Keratinocyte (primary cell): Measurements from ENCODE around the gene VSIG10L2. TPM values are rescaled to one million over a fixed set of nuclear protein-coding genes. Genes with fewer than 3 reads are reported as not detected.

ENCODE experiments used
- DNase-seq: peaks from one replicate; pipeline ENCODE4 v3.0.0-alpha.2; 2011; ENCODE audit warnings: low read depth, missing footprints, low spot score
- FAIRE-seq: peaks from 2 replicates; lab custom pipeline; 2011; peaks lifted over from hg19 to GRCh38; lab: Jason Lieb, UNC
- H2AFZ ChIP-seq: 2 replicates; pipeline ENCODE4 v1.6.0; 2012; ENCODE audit warnings: low read length, control low read depth, inconsistent platforms; ENCODE audit not compliant: control insufficient read depth
- H3K27ac ChIP-seq: 2 replicates; pipeline ENCODE4 v1.5.1; 2011; ENCODE audit warnings: low read length; ENCODE audit not compliant: control insufficient read depth, insufficient read depth
- H3K27me3 ChIP-seq: 3 replicates; pipeline ENCODE4 v1.6.0; 2011; ENCODE audit warnings: low read length; ENCODE audit not compliant: control insufficient read depth, insufficient read depth; ENCODE audit errors: extremely low read depth
- H3K36me3 ChIP-seq, 2 experiments: 2 replicates in 1 of 2; 3 replicates in 1 of 2; pipeline ENCODE4 v1.5.1; 2011; ENCODE audit warnings: low read length in 2 of 2, mild to moderate bottlenecking in 1 of 2; ENCODE audit not compliant: control insufficient read depth in 2 of 2, insufficient read depth in 2 of 2; ENCODE audit errors: extremely low read depth in 1 of 2
- H3K4me1 ChIP-seq: 3 replicates; pipeline ENCODE4 v1.5.1; 2011; ENCODE audit warnings: low read length; ENCODE audit not compliant: control insufficient read depth, insufficient read depth; ENCODE audit errors: extremely low read depth
- H3K4me2 ChIP-seq: 3 replicates; pipeline ENCODE4 v1.6.0; 2011; ENCODE audit warnings: low read depth, low read length; ENCODE audit not compliant: control insufficient read depth, insufficient read depth; ENCODE audit errors: extremely low read depth
- H3K4me3 ChIP-seq, 3 experiments: fragments of 200-600 bp in 1 of 3; sonication (generic) in 1 of 3; 2 replicates in 2 of 3; 3 replicates in 1 of 3; pipeline ENCODE4 v1.5.1; 2011 to 2016; ENCODE audit warnings: low read length in 3 of 3, mild to moderate bottlenecking in 3 of 3, control low read depth in 2 of 3, inconsistent platforms in 1 of 3, low read depth in 1 of 3, mixed read lengths in 1 of 3, mixed run types in 1 of 3, moderate library complexity in 1 of 3; ENCODE audit not compliant: control insufficient read depth in 2 of 3, insufficient read depth in 2 of 3; ENCODE audit errors: extremely low read depth in 1 of 3
- H3K79me2 ChIP-seq: 2 replicates; pipeline ENCODE4 v1.6.0; 2012; ENCODE audit warnings: low read length; ENCODE audit not compliant: control insufficient read depth, insufficient read depth
- H3K9ac ChIP-seq: 3 replicates; pipeline ENCODE4 v1.6.0; 2011; ENCODE audit warnings: low read length; ENCODE audit not compliant: control insufficient read depth, insufficient read depth; ENCODE audit errors: extremely low read depth
- H3K9me1 ChIP-seq: 3 replicates; pipeline ENCODE4 v1.6.0; 2011; ENCODE audit warnings: low read length; ENCODE audit not compliant: control insufficient read depth, insufficient read depth; ENCODE audit errors: extremely low read depth
- H3K9me3 ChIP-seq: 2 replicates; pipeline ENCODE4 v1.5.1; 2012; ENCODE audit warnings: low read depth, low read length; ENCODE audit not compliant: control insufficient read depth
- H4K20me1 ChIP-seq: 3 replicates; pipeline ENCODE4 v1.6.0; 2011; ENCODE audit warnings: low read length; ENCODE audit not compliant: control insufficient read depth, insufficient read depth; ENCODE audit errors: extremely low read depth
- CTCF ChIP-seq, 3 experiments: IDR thresholded peaks in 1 of 3; conservative IDR thresholded peaks in 1 of 3; optimal IDR thresholded peaks in 1 of 3; 2 replicates in 2 of 3; 3 replicates in 1 of 3; pipeline versions ENCODE3 to v1.5.1; 2011; ENCODE audit warnings: low read length in 3 of 3, mild to moderate bottlenecking in 3 of 3, moderate library complexity in 2 of 3, control low read depth in 1 of 3, inconsistent platforms in 1 of 3; ENCODE audit not compliant: insufficient read depth in 2 of 3; ENCODE audit errors: extremely low read depth in 1 of 3
- EZH2 ChIP-seq: IDR thresholded peaks from one replicate; pipeline ENCODE4 v1.6.1; 2012; ENCODE audit warnings: inconsistent platforms, mild to moderate bottlenecking, low read length, moderate library complexity
- dilution Hi-C: fragments of 300-500 bp; cut with MboI; formaldehyde crosslinking; loops from one replicate; pipeline ENCODE4 v1.7.0; 2020; ENCODE audit warnings: low sequenced_read_pairs; ENCODE audit not compliant: extremely low pct_ligation_motif_present
- polyA plus RNA-seq, 5 experiments: library from polyadenylated mRNA; depleted of rRNA in 3 of 5; stranded (reverse) in 3 of 5; stranded (forward) in 1 of 5; unstranded in 1 of 5; fragments of >200 nt; gene quantifications; 1 replicate in 1 of 5; 2 replicates in 3 of 5; 3 replicates in 1 of 5; pipeline versions ENCODE4 v1.2.1 to v1.2.3, GENCODE V29; 2011 to 2012; ENCODE audit warnings: missing spikeins in 2 of 5, low read depth in 1 of 5, low replicate concordance in 1 of 5

The VSIG10L2 gene
- polyA plus RNA-seq, 1 donor (not counting 4 experiments of a cell fraction or from before 2014, with no cell fraction given): 0.09 TPM

- H3K4me1 ChIP-seq: peaks cover 14% of the 10 kb centered on the region
- peak overlapping the region in 1 of 3 experiments; percentile 29 for H3K4me3 ChIP-seq
- FAIRE-seq (peak; percentile 65), DNase-seq (peak; percentile 38)
- dilution Hi-C loops: no loop called here
- no peaks in the 10 kb centered on the region for H3K9me3 ChIP-seq
- H3K27me3 ChIP-seq: no peaks in the 10 kb centered on the region
- H3K4me2 ChIP-seq: peak overlapping the region; percentile 79
- H3K36me3 ChIP-seq: no peaks in the 10 kb centered on the region
- H2AFZ ChIP-seq: no peak overlapping the region
- H3K79me2 ChIP-seq: no peaks in the 10 kb centered on the region
- TF ChIP-seq CTCF (optimal IDR thresholded peaks at IDR 0.05 in 1 of 3, IDR thresholded peaks at IDR 0.05 in 1 of 3, conservative IDR thresholded peaks at IDR 0.05 in 1 of 3; ENCODE audit: extremely low read depth in 1 of 3, insufficient read depth in 2 of 3, low read length in 3 of 3) (no peak), EZH2 (no peak)
- no peak overlapping the region for H3K27ac ChIP-seq
- no peaks in the 10 kb centered on the region for H4K20me1 ChIP-seq
- H3K9ac ChIP-seq: no peak overlapping the region
- no peaks in the 10 kb centered on the region for H3K9me1 ChIP-seq
These were observed 22.5 kb downstream of the VSIG10L2 start for GRCh38 chr11:125968354-125968753.

DNA sequence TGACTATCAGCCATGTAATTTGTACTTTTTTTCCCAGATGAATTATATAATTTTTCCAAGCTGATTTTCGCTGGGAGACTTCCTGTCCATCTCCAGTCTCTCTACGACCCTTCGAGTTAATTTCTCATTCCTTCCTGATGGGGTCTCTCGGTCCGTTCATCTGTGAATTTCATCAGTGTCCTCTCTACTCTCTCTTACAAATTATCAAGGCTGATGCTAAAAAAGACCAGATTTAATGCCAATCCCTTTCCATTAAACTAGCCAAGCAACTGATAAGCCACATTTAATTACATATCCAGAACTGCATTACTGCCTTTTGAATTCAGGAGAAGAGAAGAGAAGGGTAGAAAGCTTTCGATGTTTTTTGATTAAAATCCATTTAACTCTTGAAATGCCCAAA is 25.8 kb downstream of the VSIG10L2 start:
- H3K9me1 ChIP-seq: no peaks in the 10 kb centered on the region
- H4K20me1 ChIP-seq: no peaks in the 10 kb centered on the region
- H3K36me3 ChIP-seq: no peaks in the 10 kb centered on the region
- no peaks in the 10 kb centered on the region for H3K27me3 ChIP-seq
- DNase-seq (no peak), FAIRE-seq (no peak)
- no peak overlapping the region for H2AFZ ChIP-seq
- dilution Hi-C loops: no loop called here
- H3K4me2 ChIP-seq: no peak overlapping the region
- H3K79me2 ChIP-seq: no peaks in the 10 kb centered on the region
- H3K9ac ChIP-seq: no peak overlapping the region
- no peak for TF ChIP-seq EZH2
- TF ChIP-seq CTCF (optimal IDR thresholded peaks at IDR 0.05 in 1 of 3, IDR thresholded peaks at IDR 0.05 in 1 of 3, conservative IDR thresholded peaks at IDR 0.05 in 1 of 3; ENCODE audit: extremely low read depth in 1 of 3, insufficient read depth in 2 of 3, low read length in 3 of 3): no peak
- no peak overlapping the region for H3K4me3 ChIP-seq
- peaks cover 24% of the 10 kb centered on the region for H3K4me1 ChIP-seq
- H3K27ac ChIP-seq: no peak overlapping the region
- H3K9me3 ChIP-seq: no peaks in the 10 kb centered on the region
